ENCODE data around the gene WASF2.
"Not testable (repeated sequence)": the region's sequence is repeated elsewhere in the genome, so short reads cannot be mapped to it uniquely, and the experiment has no call there.

WASF2 gene

GRCh38 chr1:27496604-27497155 is 6.7 kb upstream of the WASF2 start:
- no peak for DNase-seq (ENCODE audit: low read depth)

DNA sequence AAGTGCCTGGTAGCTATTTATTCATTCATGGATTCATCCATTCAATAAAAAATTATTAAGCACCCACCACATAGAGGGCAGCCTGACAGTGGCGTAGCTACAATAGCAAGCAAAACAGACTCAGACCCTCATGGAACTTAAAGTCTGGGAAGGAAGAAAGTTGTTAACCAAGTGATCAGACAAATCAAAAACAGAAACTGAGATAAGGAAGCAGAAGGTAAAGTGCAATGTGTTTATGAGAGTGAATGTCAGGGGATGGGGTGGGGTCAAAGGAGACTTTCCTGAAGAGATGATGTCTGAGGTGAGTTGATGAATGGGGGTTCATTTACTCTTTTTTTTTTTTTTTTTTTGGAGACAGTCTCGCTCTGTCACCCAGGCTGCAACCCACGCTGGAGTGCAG is 2.8 kb upstream of the WASF2 start:
- DNase-seq (ENCODE audit: low read depth): no peak

DNA sequence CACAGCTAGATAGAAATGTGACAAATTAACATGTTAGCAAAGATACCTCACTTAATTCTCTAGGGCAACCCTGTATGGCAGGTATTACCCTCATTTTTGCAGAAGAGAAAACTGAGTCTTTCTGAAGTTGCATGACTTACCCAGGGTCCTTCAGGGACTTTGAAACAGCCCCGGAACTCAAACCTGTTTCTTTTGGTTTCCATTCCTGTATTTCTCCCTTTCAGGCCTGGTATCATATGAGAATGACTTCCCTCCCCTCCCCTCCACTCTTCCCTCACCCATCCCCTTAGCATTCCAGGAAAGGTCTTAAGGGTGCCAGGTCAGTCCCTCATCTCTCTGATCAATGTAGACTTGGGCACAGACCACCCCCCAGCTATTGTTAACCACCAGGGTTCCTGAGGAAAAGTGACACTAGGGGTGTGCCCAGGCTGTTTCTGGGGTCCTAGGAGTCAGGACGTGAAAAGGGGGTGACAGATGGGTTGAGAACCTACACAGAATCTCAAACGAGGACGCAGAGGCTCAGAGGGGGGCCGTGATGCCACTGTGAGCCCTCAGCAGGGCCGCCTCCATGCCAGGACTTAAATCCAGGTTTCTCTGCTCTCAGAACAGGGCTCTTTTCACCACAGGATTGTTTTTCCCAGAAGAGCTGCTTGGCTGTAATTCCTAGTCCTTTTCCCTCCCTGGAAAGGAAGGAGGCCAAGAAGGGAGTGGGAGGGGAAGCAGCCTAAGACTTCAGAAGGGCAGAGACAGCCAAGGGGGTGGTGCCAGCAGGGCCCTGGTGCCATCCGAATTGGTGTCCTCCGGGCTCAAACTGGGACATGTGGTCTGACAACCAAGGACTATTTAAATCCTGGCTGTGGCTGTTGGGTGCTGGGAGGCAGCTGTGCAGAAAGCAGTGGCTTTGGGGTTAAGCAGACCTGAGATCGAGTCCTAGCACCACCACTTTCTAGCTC is 2.1 kb upstream of the WASF2 start:
- DNase-seq (ENCODE audit: low read depth): no peak

GRCh38 chr1:27489501-27489972 is 430 bp downstream of the WASF2 start:
- no peak for DNase-seq (ENCODE audit: low read depth)

- DNase-seq (ENCODE audit: low read depth): no peak
Observed at GRCh38 chr1:27487966-27488884, 1.7 kb downstream of the WASF2 start.

DNA sequence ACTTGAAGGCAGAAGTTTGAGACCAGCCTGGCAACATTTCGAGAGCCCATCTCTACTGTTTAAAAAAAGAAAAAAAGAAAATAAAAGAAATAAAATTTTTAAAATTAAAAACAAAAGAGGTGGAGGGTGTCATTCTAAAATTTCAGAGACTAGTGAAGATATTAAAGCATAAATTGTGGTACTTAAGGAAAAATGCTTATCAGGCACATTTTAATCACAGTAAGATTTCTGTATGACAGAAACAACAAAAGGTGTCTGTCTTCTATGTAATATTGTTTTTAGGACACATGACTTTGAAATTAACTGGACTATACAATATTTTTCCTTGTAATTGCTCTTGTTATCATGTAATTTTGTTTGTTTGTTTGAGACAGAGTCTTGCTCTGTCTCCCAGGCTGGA is 4.6 kb downstream of the WASF2 start:
- DNase-seq (ENCODE audit: low read depth): no peak

GRCh38 chr1:27483659-27484058 is 6.3 kb downstream of the WASF2 start:
- DNase-seq (ENCODE audit: low read depth): no peak

DNA sequence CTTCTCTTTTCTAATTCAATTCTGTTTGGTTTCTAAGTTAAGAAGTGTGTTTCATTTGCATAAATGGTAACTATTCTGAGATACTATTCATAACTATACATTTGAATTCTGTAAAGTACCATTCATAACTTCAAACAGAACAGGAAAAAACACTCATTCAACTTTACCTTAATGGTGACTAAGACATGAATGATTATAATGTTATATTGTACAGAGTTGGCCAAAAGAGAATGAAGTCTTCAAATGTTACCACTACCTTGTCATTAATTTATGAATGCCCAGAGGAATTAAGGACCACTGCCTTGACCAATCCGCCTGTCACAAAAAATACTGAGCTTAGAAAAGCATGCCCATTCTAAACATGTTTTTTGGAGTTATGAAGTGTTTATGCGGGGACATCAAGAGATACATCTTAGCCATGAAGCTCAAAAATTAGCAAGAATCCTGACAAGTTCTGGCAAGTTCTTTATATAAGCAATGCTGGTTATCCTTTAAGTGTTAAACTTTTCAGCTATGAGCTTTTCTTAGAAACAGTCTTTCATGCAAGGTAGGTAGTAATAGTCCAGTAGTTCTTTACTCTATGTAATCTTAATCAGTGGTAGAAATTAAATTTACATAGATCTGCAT is 7.9 kb downstream of the WASF2 start:
- no peak for DNase-seq (ENCODE audit: low read depth)

DNA sequence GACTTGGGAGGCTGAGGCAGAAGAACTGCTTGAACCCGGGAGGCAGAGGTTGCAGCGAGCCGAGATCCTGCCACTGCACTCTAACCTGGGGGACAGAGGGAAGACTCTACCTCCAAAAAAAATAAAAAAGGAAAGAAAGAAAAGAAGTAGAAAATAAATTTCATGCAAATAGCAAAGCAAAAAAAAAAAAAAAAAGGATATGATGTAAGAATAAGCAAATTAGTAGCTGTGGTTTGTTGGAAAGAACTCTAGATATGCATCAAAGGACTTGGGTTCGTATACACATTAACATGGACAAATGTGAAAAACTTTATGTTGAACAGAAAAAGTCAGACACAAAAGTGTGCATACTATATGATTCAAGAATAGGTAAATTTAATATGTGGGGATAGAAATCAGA is 11.9 kb downstream of the WASF2 start:
- no peak for DNase-seq (ENCODE audit: low read depth)

DNA sequence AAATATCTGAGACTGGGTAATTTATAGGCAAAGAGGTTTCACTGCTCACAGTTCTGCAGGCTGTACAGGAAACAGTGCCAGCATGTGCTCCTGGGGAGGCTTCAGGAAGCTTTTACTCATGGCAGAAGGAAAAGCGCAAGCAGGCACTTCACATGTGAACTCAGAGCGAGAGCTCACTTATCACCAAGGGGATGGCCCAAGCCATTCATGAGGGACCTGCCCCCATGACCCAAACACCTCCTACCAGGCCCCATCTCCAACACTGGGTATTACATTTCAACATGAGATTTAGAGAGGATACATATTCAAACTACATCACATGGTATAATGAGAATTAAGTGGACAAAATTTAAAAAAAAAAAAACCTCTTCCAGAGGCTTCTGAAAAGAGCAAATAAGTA is 13.7 kb downstream of the WASF2 start:
- no peak for DNase-seq (ENCODE audit: low read depth)

- DNase-seq (ENCODE audit: low read depth): no peak
Observed at GRCh38 chr1:27475720-27476119, 14.2 kb downstream of the WASF2 start.

DNA sequence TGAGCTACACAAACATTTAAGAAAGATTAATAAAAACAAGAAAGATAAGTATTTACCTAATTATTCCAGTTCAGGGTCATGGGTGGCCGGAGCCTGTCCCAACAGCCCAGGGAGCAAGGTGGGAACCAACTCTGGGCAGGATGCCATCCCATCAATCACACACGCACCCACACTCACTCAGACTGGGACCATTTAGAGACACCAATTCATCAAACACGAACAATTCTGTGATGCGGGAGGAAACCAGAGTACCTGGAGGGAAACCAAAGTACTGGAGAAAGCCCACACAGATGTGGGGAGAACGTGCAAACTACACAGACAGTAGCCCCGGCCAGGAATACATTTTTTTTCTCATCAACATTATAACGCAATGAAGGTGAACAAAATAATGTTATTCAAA is 16.2 kb downstream of the WASF2 start:
- DNase-seq (ENCODE audit: low read depth): no peak

- DNase-seq (ENCODE audit: low read depth): not testable (repeated sequence)
Observed at GRCh38 chr1:27472098-27472497, 17.9 kb downstream of the WASF2 start.

- DNase-seq (ENCODE audit: low read depth): no peak
Observed at GRCh38 chr1:27471477-27471876, 18.5 kb downstream of the WASF2 start.

DNA sequence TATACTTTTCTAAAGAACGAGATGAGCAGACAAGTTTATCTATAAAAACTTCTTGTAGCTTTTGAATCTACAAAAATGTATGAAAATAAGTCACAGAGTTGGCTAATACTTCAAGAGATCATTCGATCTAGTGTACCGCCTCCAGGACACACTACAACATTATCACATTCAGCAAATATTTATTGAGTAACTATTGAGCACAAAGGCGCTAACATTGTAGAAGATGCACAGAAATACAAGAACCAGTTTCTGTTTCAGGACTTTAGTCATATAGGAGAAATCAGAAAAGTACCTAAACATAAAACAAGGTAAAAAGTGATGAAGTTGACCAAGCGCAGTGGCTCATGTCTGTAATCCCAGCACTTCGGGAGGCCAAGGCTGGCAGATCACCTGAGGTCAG is 20.6 kb downstream of the WASF2 start:
- DNase-seq (ENCODE audit: low read depth): no peak

GRCh38 chr1:27468378-27468777 is 21.6 kb downstream of the WASF2 start:
- not testable (repeated sequence) for DNase-seq (ENCODE audit: low read depth)

DNA sequence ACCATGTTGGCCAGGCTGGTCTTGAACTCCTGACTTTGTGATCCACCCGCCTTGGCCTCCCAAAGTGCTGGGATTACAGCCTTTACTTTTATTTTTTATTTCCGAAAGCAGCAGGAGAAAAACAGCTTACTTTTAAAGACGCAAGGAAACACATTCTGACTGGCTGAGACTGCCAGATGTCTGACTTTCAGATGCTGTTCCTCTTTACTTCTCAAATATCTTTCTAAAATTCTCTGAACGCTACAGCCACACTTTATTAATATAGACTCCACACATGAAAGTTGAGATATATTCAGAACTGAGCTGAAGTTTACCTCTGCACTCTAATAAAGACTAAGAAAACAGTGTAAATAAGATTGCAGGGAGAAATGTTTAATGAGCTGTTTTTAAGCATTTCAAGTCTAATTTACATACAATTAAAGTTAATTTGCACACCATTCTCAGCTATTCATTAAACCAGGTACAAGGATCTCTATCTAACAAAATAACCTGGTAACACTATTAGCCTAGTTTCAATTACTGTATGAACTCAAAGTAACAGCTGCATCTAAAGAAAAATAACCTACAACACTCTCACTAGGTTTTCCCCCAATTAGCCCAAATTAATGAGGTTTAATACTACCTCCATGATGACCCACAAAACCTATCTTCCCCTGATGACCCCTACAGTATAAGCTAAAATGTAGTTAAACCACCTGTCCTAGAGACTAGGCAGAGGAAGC is 24.9 kb downstream of the WASF2 start:
- no peak for DNase-seq (ENCODE audit: low read depth)

DNA sequence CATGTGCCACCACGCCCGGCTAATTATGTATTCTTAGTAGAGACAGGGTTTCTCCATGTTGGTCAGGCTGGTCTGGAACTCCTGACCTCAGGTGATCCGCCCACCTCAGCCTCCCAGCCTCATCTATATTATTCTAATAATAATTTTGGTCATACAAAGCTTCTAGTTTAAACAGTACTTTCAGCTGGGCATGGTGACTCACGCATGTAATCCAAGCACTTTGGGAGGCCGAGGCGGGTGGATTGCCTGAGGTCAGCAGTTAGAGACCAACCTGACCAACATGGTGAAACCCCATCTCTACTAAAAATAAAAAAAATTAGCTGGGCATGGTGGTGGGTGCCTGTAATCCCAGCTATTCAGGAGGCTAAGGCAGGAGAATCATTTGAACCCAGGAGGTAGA is 26.1 kb downstream of the WASF2 start:
- DNase-seq (ENCODE audit: low read depth): not testable (repeated sequence)

- DNase-seq (ENCODE audit: low read depth): not testable (repeated sequence)
Observed at GRCh38 chr1:27458521-27458920, 31.4 kb downstream of the WASF2 start.

- no peak for DNase-seq (ENCODE audit: low read depth)
Observed at GRCh38 chr1:27455139-27455811, 34.7 kb downstream of the WASF2 start.

- no peak for DNase-seq (ENCODE audit: low read depth)
Observed at GRCh38 chr1:27454610-27455009, 35.4 kb downstream of the WASF2 start.
